ENCODE measurements around the gene CCDC196.

GRCh38 chr14:66473223-66473622 is 12.9 kb upstream of the CCDC196 start:
- no peak for TF ChIP-seq CTCF (conservative IDR thresholded peaks at IDR 0.05)
- TF ChIP-seq EZH2 (IDR thresholded peaks at IDR 0.05; ENCODE audit: low read depth) = no peak
